ENCODE results near the gene COBL.
"Not testable (repeated sequence)": the region's sequence is repeated elsewhere in the genome, so short reads cannot be mapped to it uniquely, and the experiment has no call there.

The COBL gene

GRCh38 chr7:51230723-51231122 lies 85.9 kb downstream of the COBL start:
- no peak for DNase-seq (ENCODE audit: low read depth)

- DNase-seq (ENCODE audit: low read depth) = no peak
These were observed 86.3 kb downstream of the COBL start for GRCh38 chr7:51230324-51230625.

DNA sequence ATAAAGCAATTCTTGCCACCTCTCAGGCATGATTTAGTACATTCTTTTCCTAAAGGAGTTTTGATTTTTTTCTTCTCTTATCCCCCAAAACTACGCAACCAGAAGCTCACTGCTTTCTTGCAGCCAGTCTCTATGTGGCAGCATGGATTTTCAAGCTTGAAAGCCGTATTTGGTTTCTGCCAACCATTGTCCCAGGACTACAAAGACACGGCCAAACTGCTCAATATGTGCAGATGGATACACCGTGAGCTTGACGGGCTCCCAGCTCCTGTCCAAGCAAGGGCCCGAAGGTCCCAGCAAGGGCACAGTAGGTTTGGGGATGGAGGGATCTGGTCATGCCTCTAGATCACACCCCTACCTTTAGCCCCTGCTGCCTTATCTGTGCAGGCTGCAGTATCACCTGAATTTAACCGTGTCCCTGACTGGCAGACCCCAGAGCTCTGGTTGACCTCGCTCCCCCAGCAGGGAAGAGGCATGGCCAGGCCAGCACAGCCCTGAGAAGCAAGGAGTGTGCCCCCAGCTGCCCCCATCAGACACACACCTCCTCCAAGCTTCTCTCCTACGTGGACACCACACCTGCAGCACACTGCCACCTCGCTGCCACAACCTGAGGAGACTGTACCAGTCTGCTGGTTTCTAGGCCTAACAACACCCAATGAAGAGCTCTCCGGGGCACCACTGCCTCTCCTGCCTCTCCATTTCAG lies 86.8 kb downstream of the COBL start:
- DNase-seq (ENCODE audit: low read depth) = no peak

DNA sequence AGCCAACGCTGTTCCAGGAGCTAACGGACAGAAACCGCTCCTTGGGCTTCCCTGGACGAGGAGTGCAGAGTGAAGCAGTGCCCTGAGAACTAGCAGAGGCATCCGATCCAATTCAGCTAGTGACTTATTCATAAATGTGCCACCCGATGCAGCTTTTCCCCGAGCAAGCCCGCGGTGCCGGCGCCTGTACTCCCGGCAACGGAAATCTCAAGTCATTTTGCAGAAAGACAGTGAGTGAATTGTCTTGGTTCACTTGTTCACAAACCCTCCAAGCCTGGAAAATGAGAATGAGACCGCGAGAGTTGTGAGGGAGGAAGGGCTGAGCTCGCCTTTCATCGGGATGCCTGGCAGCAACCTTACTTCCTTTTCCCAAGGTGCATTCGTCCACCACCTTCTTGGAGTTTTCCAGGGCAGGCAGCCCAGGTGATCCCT lies 87.5 kb downstream of the COBL start:
- no peak for DNase-seq (ENCODE audit: low read depth)

DNA sequence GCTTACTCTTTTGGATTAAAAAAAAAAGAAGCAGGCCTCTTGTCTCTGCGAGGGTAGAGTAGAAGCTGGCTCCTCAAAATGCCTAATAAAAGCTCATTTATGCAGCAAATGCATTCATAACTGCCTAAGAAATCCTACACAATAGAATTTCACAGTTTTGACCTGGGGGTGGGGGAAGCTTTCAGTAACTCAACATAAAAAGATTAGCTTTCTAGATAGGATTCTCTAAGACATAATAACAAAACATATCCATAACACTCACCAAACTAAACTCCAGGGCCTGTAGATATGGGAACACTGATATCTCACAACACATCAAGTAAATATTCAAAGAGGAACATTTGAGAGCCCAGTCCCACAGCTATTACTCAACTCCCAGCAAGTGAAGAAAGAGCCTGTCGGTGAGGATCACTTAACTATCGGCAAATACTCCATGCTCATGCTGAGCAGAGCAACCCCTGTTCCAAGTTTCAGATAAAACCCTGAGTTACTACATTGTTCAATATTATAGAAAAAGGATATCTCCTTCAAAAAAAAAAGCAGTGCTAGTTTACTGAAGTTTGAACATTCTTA lies 88.1 kb downstream of the COBL start:
- no peak for DNase-seq (ENCODE audit: low read depth)

DNA sequence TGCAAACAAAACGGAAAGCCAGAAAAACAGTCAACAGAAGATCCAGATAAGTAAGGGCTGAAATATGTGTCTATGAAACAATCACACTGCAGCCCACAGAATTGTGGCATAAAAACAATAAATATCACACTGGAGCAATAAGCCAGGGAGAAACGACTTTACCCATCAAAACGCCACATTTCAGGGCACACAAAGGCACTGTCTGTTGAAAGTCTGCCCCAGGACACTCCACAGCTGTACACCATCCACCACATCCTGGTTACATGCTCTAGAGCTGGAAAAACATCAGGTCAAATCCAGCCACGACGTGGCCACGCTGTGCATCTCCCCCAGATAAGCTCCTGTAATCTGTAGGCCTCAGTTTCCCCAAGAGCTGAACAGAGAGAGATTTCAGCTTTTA lies 88.7 kb downstream of the COBL start:
- no peak for DNase-seq (ENCODE audit: low read depth)

DNA sequence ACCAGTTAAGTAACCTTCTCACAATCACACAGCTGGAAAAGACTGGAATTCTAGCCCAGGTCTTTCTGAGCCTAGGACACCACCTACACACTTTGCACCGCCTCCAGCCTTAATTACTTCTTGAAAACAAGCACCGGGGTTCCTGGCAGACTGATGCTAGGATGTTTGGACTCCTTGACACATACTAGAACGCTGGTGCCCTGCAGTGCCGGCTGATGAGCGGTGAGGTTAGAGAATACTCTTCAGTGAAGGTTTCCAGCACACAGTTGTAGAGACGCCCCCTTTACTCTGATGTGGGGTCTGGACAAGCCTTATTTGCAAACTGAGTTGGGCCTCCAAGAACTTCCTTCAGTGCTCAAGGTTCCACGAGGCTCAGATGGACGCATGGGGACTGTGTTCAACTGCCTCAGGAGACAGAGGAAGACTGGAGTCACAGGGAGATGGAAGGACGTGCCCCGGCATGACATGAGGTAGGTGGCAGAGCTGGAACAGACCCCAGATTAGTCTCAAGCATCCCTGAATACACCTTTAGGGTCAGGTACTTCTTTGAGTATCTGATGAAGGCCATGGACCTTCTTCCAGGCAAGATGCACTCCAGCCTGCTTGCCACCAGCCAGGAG lies 89.6 kb downstream of the COBL start:
- DNase-seq (ENCODE audit: low read depth) = no peak

- no peak for DNase-seq (ENCODE audit: low read depth)
These were observed 90.4 kb downstream of the COBL start for GRCh38 chr7:51226063-51226755.

GRCh38 chr7:51224811-51225595 lies 91.6 kb downstream of the COBL start:
- no peak for DNase-seq (ENCODE audit: low read depth)

- DNase-seq (ENCODE audit: low read depth) = no peak
These were observed 93.1 kb downstream of the COBL start for GRCh38 chr7:51223505-51223904.

DNA sequence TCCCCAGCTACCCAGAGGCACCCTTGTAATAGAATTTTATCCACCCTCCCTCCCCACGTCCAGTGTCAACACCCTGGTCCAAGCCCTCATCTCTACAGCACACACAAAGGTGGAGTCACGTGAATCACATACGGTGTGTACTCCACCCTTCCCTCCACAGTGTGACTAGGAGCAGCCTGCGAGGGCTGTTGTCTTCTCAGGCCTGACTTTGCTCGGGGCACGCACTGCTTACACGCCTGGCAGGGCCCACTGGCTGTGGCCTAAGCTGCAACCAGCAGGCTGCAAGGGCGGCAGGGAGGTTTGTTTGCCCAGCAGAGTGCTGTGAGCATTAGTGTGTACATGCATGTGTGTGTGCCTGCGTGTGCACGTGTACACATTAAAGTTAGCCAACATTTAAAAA lies 93.7 kb downstream of the COBL start:
- DNase-seq (ENCODE audit: low read depth) = no peak

GRCh38 chr7:51220226-51220625 lies 96.4 kb downstream of the COBL start:
- no peak for DNase-seq (ENCODE audit: low read depth)

GRCh38 chr7:51219261-51219988 lies 97.2 kb downstream of the COBL start:
- no peak for DNase-seq (ENCODE audit: low read depth)

DNA sequence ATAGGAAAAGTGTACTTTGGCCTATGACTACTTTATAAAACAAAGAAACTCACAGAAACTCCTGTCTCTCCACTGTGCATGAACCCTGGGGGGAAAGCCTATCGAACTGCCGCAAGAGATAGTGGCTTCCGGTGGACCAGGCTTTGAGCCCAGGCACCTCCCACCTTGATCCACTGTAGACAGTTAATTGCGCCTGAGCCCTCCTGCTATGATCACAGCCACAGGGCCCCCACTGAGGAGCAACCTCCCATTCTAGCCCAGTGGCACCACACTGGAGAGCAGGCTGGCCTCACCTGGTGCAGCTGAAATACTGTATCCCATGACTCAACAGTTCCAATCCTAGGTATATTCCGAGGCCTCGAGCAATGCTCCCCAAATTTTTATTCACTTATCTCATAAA lies 98.8 kb downstream of the COBL start:
- no peak for DNase-seq (ENCODE audit: low read depth)

- DNase-seq (ENCODE audit: low read depth) = no peak
These were observed 102.5 kb downstream of the COBL start for GRCh38 chr7:51214098-51214497.

DNA sequence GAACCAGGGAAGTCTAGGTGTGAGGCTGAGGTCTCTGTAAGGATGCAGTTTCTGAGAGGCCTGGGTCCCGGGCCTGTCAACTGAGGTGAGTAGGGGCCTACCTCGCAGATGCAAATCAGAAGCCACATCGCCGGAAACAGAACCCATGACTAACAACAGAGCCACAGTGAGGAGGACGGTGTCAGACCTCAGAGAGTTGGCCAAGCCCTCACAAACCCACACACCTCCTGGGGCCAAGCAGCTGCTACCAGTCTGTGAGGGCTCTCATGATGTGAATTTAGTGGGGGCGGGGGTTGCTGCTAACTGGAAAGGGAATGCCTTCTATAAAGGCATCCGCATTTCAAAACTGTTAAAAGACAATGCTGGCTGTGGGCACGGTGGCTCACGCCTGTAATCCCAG lies 103.0 kb downstream of the COBL start:
- no peak for DNase-seq (ENCODE audit: low read depth)

DNA sequence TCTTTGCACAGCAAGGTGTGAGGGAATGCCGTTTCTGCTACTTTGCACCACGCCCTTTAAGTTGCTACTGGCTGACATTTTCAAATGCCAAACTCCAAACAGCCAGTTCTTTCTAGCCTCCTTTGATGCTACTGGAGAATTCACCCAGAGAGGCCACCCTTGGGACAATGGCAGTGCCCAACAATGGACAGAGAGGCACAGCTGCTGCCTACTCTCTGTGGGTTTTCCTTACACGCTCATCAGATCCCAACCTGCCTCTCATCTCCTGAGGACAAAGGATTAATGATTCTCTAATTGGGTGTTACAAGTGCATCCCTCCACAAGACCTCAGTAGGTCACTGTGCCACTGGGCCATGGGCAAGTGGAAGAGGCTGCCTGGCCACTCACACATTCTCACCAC lies 105.8 kb downstream of the COBL start:
- no peak for DNase-seq (ENCODE audit: low read depth)

GRCh38 chr7:51209426-51209825 lies 107.2 kb downstream of the COBL start:
- no peak for DNase-seq (ENCODE audit: low read depth)

DNA sequence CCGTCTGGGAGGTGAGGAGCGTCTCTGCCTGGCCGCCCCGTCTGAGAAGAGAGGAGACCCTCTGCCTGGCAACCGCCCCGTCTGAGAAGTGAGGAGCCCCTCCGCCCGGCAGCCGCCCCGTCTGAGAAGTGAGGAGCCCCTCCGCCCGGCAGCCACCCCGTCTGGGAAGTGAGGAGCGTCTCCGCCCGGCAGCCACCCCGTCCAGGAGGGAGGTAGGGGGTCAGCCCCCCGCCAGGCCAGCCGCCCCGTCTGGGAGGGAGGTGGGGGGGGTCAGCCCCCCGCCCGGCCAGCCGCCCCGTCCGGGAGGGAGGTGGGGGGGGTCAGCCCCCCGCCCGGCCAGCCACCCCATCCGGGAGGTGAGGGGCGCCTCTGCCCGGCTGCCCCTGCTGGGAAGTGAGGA lies 108.5 kb downstream of the COBL start:
- not testable (repeated sequence) for DNase-seq (ENCODE audit: low read depth)

DNA sequence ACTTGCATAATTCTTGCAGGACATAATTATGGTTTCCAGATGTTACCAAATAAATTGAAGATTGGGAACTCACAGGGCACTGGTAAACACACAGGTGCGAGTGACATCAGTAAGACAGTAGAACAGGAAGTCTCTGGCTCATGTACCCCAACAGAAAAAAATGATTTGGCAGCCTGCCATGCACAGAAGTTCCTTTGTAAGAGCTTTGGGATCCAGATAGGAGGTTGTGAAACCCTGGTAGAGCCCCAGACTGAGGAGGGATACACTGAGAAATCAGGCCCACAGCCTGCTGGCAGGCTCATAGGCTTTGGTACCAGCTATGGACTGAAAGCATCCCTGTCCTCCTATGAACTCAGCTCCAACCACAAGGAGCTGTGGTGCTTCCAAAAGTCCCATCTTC lies 118.0 kb downstream of the COBL start:
- no peak for DNase-seq (ENCODE audit: low read depth)

GRCh38 chr7:51190969-51191368 lies 125.6 kb downstream of the COBL start:
- DNase-seq (ENCODE audit: low read depth) = no peak

DNA sequence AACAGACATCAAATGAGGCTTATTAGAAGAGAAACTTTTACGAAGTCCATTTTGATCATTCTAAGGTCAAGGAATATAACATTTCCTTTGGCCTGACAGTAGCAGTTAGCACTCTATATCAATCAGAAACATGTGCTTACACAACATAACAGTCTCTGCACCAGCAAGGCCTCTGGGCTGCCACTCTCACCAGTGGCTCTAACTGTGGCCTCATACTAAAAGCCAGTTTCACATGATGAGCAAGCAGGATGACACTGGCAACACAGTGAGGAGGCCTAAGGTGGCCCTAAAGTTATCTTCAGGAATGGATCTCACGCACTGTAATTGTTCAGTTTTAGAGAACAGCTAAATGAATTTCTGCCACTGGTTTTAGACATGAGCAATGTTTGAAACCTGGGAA lies 126.8 kb downstream of the COBL start:
- DNase-seq (ENCODE audit: low read depth) = no peak

Data from activated gamma-delta T cell treated with anti-CD3 and anti-CD28 coated beads, Interleukin-2, amount 50 U/mL, for 16 hours (primary cell).